Mammary epithelial cell (primary cell): ENCODE data around the gene CDH15.

Source experiments
- CTCF ChIP-seq, 2 donors: IDR thresholded peaks in 1 of 2; conservative IDR thresholded peaks in 1 of 2; 2 replicates each; pipeline ENCODE4 v1.5.1; 2011 to 2012; ENCODE audit warnings: inconsistent platforms in 2 of 2, low read length in 2 of 2, mild to moderate bottlenecking in 2 of 2, control low read depth in 1 of 2, low read depth in 1 of 2; ENCODE audit not compliant: insufficient read depth in 1 of 2; ENCODE audit errors: extremely low read depth in 1 of 2
- EZH2 ChIP-seq: IDR thresholded peaks from 2 replicates; pipeline ENCODE4 v1.6.1; 2012; ENCODE audit warnings: low read length, inconsistent platforms, borderline replicate concordance

GRCh38 chr16:89131783-89132182, 39.8 kb upstream of the CDH15 start:
- TF ChIP-seq CTCF (conservative IDR thresholded peaks at IDR 0.05 in 1 of 2, IDR thresholded peaks at IDR 0.05 in 1 of 2; ENCODE audit: extremely low read depth in 1 of 2, insufficient read depth in 1 of 2, low read depth in 1 of 2, low read length in 2 of 2), result no peak
- TF ChIP-seq EZH2, result no peak
